Measurements from ENCODE around the gene GMPR.

Gene GMPR

GRCh38 chr6:16238057-16238962 lies at the start of gene GMPR:
Gene GMPR (plus strand): TSS chr6:16238587. CDS start chr6:16238694, 107 bp downstream.
- no peaks in the 10 kb centered on the region for H3K36me3 Mint-ChIP-seq (ENCODE audit: low read depth)
- peaks cover 25% of the 10 kb centered on the region for H3K4me1 Mint-ChIP-seq (ENCODE audit: low read depth)

GRCh38 chr6:16190214-16190613 lies 48.2 kb upstream of the GMPR start:
- Mint-ChIP-seq H3K4me1 (ENCODE audit: low read depth) (no peaks in the 10 kb centered on the region), H3K27ac (no peak overlapping the region), H3K36me3 (ENCODE audit: low read depth) (no peaks in the 10 kb centered on the region), H3K9me3 (no peaks in the 10 kb centered on the region), H3K27me3 (ENCODE audit: low read depth) (peaks cover 41% of the 10 kb centered on the region), H3K4me3 (no peak overlapping the region)

More at GRCh38 chr6:16238057-16238962, at the start of gene GMPR:
- no peaks in the 10 kb centered on the region for H3K9me3 Mint-ChIP-seq
- H3K27me3 Mint-ChIP-seq (ENCODE audit: low read depth): peaks cover 41% of the 10 kb centered on the region
- peak within 1 kb of the TSS; percentile 53 for H3K27ac Mint-ChIP-seq
- H3K4me3 Mint-ChIP-seq: peak within 1 kb of the TSS; percentile 94

- Mint-ChIP-seq H3K27me3 (ENCODE audit: low read depth) (peaks cover 43% of the 10 kb centered on the region), H3K27ac (no peak overlapping the region), H3K4me1 (ENCODE audit: low read depth) (no peaks in the 10 kb centered on the region), H3K36me3 (ENCODE audit: low read depth) (no peaks in the 10 kb centered on the region), H3K9me3 (no peaks in the 10 kb centered on the region), H3K4me3 (no peak overlapping the region)
Observed at GRCh38 chr6:16196260-16196983, 42.0 kb upstream of the GMPR start.

DNA sequence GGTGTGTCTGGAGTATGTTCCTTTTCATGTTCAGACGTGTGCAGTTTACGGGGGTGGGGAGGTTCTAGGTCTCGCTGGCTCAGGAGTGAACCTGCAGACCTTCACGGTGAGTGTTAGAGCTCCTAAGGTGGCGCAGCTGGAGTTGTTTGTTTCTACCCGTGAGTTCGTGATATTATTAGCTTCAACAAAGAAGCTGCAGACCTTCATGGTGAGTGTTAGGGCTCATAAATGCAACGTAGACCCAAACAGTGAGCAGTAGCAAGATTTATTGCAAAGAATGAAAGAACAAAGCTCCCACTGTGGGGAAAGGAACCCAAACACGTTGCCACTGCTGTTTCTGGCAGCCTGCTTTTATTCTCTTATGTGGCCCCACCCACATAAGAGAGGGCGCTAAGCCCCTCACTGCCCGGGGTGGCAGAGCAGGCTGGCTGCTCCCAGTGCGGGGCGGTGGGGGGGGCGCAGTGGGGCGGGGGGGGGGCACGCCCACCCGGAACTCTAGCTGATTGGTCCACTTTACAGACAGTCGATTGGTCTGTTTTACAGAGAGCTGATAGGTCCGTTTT lies 41.3 kb upstream of the GMPR start:
- H3K36me3 Mint-ChIP-seq (ENCODE audit: low read depth): no peaks in the 10 kb centered on the region
- H3K9me3 Mint-ChIP-seq: no peaks in the 10 kb centered on the region
- H3K4me3 Mint-ChIP-seq: no peak overlapping the region
- no peak overlapping the region for H3K27ac Mint-ChIP-seq
- no peaks in the 10 kb centered on the region for H3K4me1 Mint-ChIP-seq (ENCODE audit: low read depth)
- H3K27me3 Mint-ChIP-seq (ENCODE audit: low read depth): peaks cover 48% of the 10 kb centered on the region

GRCh38 chr6:16198061-16198705 lies 40.2 kb upstream of the GMPR start:
- peaks cover 54% of the 10 kb centered on the region for H3K27me3 Mint-ChIP-seq (ENCODE audit: low read depth)

GRCh38 chr6:16199804-16200203 lies 38.6 kb upstream of the GMPR start:
- H3K4me3 Mint-ChIP-seq: no peak overlapping the region
- H3K27me3 Mint-ChIP-seq (ENCODE audit: low read depth): peaks cover 46% of the 10 kb centered on the region
- no peaks in the 10 kb centered on the region for H3K36me3 Mint-ChIP-seq (ENCODE audit: low read depth)
- no peaks in the 10 kb centered on the region for H3K4me1 Mint-ChIP-seq (ENCODE audit: low read depth)
- H3K27ac Mint-ChIP-seq: no peak overlapping the region
- no peaks in the 10 kb centered on the region for H3K9me3 Mint-ChIP-seq

More at GRCh38 chr6:16198061-16198705, 40.2 kb upstream of the GMPR start:
- no peaks in the 10 kb centered on the region for H3K9me3 Mint-ChIP-seq
- no peak overlapping the region for H3K4me3 Mint-ChIP-seq
- no peak overlapping the region for H3K27ac Mint-ChIP-seq
- no peaks in the 10 kb centered on the region for H3K4me1 Mint-ChIP-seq (ENCODE audit: low read depth)
- H3K36me3 Mint-ChIP-seq (ENCODE audit: low read depth): no peaks in the 10 kb centered on the region

GRCh38 chr6:16200321-16200883 lies 38.0 kb upstream of the GMPR start:
- no peaks in the 10 kb centered on the region for H3K9me3 Mint-ChIP-seq
- H3K4me3 Mint-ChIP-seq: no peak overlapping the region
- peaks cover 43% of the 10 kb centered on the region for H3K27me3 Mint-ChIP-seq (ENCODE audit: low read depth)
- H3K4me1 Mint-ChIP-seq (ENCODE audit: low read depth): peaks cover under 1% of the 10 kb centered on the region
- no peaks in the 10 kb centered on the region for H3K36me3 Mint-ChIP-seq (ENCODE audit: low read depth)
- no peak overlapping the region for H3K27ac Mint-ChIP-seq

DNA sequence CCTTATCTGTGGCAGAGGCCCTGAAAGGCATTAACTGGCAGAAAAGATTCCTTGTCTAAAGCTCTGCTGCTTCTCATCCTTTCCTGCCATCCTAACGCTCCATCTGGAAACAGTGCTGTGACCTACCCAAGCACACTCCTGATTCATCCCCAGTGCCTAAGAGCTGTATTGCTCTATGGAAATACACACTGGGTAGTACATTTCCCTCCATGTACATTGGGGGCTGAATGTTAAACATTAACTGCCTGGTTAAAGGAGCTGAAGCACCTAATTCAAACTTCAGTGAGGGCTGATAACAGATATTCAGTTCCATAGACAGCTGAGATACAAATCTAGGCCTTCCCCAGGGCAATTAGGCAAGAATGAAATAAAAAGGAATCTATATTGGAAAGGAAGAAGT lies 36.7 kb upstream of the GMPR start:
- Mint-ChIP-seq H3K4me1 (ENCODE audit: low read depth) (peaks cover 8% of the 10 kb centered on the region), H3K36me3 (ENCODE audit: low read depth) (no peaks in the 10 kb centered on the region), H3K9me3 (no peaks in the 10 kb centered on the region), H3K27ac (no peak overlapping the region), H3K27me3 (ENCODE audit: low read depth) (peaks cover 44% of the 10 kb centered on the region), H3K4me3 (no peak overlapping the region)

DNA sequence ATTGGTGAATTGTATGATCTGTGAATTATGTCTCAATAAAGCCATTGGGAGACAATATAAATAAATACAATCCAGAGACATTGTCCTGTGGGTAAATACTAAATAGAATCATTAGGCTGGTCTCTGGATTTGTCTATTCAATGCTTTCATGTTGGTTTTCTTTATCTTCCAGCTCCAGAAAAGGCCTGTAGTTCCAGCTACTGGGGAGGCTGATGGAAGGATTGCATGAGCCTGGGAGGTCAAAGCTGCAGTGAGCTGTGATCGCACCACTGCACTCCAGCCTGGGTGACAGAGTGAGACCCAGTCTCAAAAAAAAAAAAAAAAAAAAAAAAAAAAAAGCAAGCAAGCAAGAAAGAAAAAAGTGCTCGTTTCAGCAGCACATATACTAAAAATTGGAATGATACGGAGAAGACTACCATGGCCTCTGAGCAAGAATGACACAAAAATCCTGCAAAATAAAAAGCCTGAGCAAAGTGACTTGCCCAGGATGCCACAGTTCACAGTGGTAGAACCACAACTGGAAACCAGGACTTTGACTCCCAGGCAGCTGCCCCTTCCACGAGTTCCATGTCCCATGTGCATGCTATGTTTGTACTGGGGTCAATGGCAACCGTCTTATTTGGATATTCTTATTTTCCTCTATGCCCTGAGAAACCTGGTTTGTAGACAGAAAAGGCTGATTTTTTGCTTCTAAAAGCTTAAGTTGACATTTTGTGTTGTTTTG lies 33.6 kb upstream of the GMPR start:
- H3K4me1 Mint-ChIP-seq (ENCODE audit: low read depth): peaks cover 8% of the 10 kb centered on the region
- no peak overlapping the region for H3K4me3 Mint-ChIP-seq
- no peaks in the 10 kb centered on the region for H3K36me3 Mint-ChIP-seq (ENCODE audit: low read depth)
- H3K9me3 Mint-ChIP-seq: no peaks in the 10 kb centered on the region
- peaks cover 43% of the 10 kb centered on the region for H3K27me3 Mint-ChIP-seq (ENCODE audit: low read depth)
- no peak overlapping the region for H3K27ac Mint-ChIP-seq

DNA sequence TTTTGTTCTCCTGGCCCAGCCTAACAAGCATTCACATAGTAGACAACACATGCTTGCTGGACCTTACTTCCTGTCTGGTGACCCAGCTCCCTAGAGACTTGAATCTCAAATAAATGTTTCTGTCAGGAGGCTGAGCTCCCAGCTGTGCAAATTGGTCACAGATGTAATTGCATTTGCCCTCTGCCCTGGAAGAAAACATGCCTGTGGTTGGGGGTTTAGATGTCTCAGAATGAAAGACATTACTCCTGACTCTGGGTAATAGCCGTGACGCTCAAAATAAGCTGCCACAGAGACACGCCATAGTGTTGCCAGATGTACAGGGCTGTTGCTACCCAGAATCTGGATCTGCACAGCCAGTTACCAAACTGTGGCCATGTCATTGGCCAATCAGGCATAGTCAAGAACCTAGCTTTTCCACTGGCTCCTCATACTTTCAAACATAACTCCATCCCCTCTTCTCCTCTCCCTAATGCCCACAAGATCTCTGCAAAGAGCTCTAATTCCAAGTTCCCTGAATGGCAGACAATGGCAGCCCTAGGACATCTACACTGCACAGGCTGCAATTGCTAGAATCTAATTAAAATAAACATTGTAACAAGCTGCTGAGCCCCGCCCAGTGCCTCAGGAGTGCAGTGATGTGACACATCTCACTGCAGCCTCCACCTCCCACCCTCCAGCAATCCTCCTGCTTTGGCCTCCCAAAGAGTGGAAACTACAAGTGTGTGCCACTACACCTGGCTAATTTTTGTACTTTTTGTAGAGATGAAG lies 32.8 kb upstream of the GMPR start:
- no peak overlapping the region for H3K27ac Mint-ChIP-seq
- H3K9me3 Mint-ChIP-seq: no peaks in the 10 kb centered on the region
- H3K36me3 Mint-ChIP-seq (ENCODE audit: low read depth): no peaks in the 10 kb centered on the region
- no peak overlapping the region for H3K4me3 Mint-ChIP-seq
- peaks cover 8% of the 10 kb centered on the region for H3K4me1 Mint-ChIP-seq (ENCODE audit: low read depth)
- peaks cover 41% of the 10 kb centered on the region for H3K27me3 Mint-ChIP-seq (ENCODE audit: low read depth)

DNA sequence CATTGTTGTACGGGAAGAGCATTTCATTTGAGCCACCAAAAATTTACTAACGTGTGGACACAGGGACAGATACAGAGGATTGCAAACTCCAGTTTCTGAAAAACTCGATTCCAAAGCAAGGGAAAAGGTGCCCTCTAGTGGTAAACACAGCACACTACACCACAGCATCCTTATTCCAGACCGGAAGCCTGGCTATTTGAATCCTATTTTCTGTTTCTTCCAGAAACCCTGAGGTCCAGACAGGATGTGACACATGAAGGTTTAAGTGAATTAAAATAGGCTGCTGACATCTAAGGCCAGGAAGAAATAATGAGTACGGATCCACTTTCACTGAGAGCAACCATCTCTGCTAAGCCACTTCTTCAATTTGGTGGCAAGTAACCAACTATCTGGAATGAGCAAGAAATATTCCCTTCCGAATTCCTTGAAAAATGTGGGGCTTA lies 31.8 kb upstream of the GMPR start:
- H3K9me3 Mint-ChIP-seq: no peaks in the 10 kb centered on the region
- no peak overlapping the region for H3K27ac Mint-ChIP-seq
- no peak overlapping the region for H3K4me3 Mint-ChIP-seq
- peaks cover 8% of the 10 kb centered on the region for H3K4me1 Mint-ChIP-seq (ENCODE audit: low read depth)
- no peaks in the 10 kb centered on the region for H3K36me3 Mint-ChIP-seq (ENCODE audit: low read depth)
- H3K27me3 Mint-ChIP-seq (ENCODE audit: low read depth): peaks cover 42% of the 10 kb centered on the region

- Mint-ChIP-seq H3K36me3 (ENCODE audit: low read depth) (no peaks in the 10 kb centered on the region), H3K27ac (no peak overlapping the region), H3K9me3 (no peaks in the 10 kb centered on the region)
Observed at GRCh38 chr6:16208989-16209388, 29.4 kb upstream of the GMPR start.

GRCh38 chr6:16209539-16209938 lies 28.8 kb upstream of the GMPR start:
- Mint-ChIP-seq H3K27ac (no peak overlapping the region), H3K4me1 (ENCODE audit: low read depth) (peaks cover 10% of the 10 kb centered on the region), H3K9me3 (no peaks in the 10 kb centered on the region), H3K36me3 (ENCODE audit: low read depth) (no peaks in the 10 kb centered on the region), H3K27me3 (ENCODE audit: low read depth) (peaks cover 49% of the 10 kb centered on the region), H3K4me3 (no peak overlapping the region)

More at GRCh38 chr6:16208989-16209388, 29.4 kb upstream of the GMPR start:
- H3K4me3 Mint-ChIP-seq: no peak overlapping the region
- H3K27me3 Mint-ChIP-seq (ENCODE audit: low read depth): peaks cover 44% of the 10 kb centered on the region
- peaks cover 8% of the 10 kb centered on the region for H3K4me1 Mint-ChIP-seq (ENCODE audit: low read depth)

Measured in T-helper 1 cell treated with Interleukin-12 subunit alpha and Interleukin-12 subunit beta and Interleukin-4 antibody, amounts not matched to agents 30 μg/mL and 1 μg/mL, for 36 hours (primary cell).